SK-N-SH treated with all-trans-retinoic acid at 6 μM for 48 hours (cell line): ENCODE results near the gene TFAP2B.

Experiments
- ESRRG ChIP-seq: fragments of 250-450 bp; sonication (Bioruptor Pico); IDR thresholded peaks from 2 replicates; pipeline ENCODE4 v1.6.1; 2021; ENCODE audit warnings: mild to moderate bottlenecking
- RARB ChIP-seq: fragments of 250-450 bp; sonication (Bioruptor Pico); IDR thresholded peaks from 2 replicates; pipeline ENCODE4 v1.8.0; 2021; ENCODE audit warnings: mild to moderate bottlenecking, moderate library complexity
- TOX ChIP-seq: fragments of 250-450 bp; sonication (Bioruptor Pico); IDR thresholded peaks from 2 replicates; pipeline ENCODE4 v1.8.0; 2021; ENCODE audit warnings: mild to moderate bottlenecking, moderate library complexity, borderline replicate concordance
- ZFP3 ChIP-seq: fragments of 250-450 bp; sonication (Bioruptor Pico); IDR thresholded peaks from 2 replicates; pipeline ENCODE4 v1.5.0; 2020; ENCODE audit warnings: mild to moderate bottlenecking, moderate library complexity
- ZFP30 ChIP-seq: fragments of 450-650 bp; formaldehyde crosslinking; IDR thresholded peaks from 2 replicates; pipeline ENCODE4 v1.5.0; 2022; ENCODE audit warnings: mild to moderate bottlenecking, moderate library complexity
- TF ChIP-seq, protein P1 (sequence below): fragments of 250-450 bp; sonication (Bioruptor Pico); IDR thresholded peaks from 2 replicates; pipeline ENCODE4 v1.8.0; 2021; ENCODE audit warnings: low read depth, mild to moderate bottlenecking, moderate library complexity, borderline replicate concordance

- TF ChIP-seq ZFP30 (CRISPR knock-in tag) (no peak), TOX (CRISPR knock-in tag) (no peak), ZFP3 (no peak), RARB (CRISPR knock-in tag) (no peak), ESRRG (CRISPR knock-in tag) (no peak)
- TF ChIP-seq, protein P1, sequence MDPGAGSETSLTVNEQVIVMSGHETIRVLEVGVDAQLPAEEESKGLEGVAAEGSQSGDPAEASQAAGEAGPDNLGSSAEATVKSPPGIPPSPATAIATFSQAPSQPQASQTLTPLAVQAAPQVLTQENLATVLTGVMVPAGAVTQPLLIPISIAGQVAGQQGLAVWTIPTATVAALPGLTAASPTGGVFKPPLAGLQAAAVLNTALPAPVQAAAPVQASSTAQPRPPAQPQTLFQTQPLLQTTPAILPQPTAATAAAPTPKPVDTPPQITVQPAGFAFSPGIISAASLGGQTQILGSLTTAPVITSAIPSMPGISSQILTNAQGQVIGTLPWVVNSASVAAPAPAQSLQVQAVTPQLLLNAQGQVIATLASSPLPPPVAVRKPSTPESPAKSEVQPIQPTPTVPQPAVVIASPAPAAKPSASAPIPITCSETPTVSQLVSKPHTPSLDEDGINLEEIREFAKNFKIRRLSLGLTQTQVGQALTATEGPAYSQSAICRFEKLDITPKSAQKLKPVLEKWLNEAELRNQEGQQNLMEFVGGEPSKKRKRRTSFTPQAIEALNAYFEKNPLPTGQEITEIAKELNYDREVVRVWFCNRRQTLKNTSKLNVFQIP = no peak
Observed at GRCh38 chr6:50826803-50827202, 8.1 kb downstream of the TFAP2B start.
